SH-SY5Y (cell line): ENCODE measurements around the gene GPRIN2.

Experiments
- GATA2 ChIP-seq: IDR thresholded peaks from 2 replicates; pipeline ENCODE4 v1.6.1; 2011; ENCODE audit warnings: mild to moderate bottlenecking, low read depth, low read length
- GATA3 ChIP-seq: IDR thresholded peaks from 2 replicates; pipeline ENCODE4 v1.6.1; 2011; ENCODE audit warnings: low read depth, mild to moderate bottlenecking, low read length, moderate library complexity

GRCh38 chr10:46541735-46542566, 14.5 kb downstream of the GPRIN2 start:
- TF ChIP-seq GATA3 (no peak), GATA2 (no peak)
